GM18502 (cell line): ENCODE data around the gene SERTM1.

Experiments used
- ATAC-seq: cut with Tn5 transposase; IDR thresholded peaks from one replicate; pipeline ENCODE4 v1.9.1; 2021; ENCODE audit warnings: mild to moderate bottlenecking; ENCODE audit not compliant: unreplicated experiment, poor library complexity

Gene SERTM1

DNA sequence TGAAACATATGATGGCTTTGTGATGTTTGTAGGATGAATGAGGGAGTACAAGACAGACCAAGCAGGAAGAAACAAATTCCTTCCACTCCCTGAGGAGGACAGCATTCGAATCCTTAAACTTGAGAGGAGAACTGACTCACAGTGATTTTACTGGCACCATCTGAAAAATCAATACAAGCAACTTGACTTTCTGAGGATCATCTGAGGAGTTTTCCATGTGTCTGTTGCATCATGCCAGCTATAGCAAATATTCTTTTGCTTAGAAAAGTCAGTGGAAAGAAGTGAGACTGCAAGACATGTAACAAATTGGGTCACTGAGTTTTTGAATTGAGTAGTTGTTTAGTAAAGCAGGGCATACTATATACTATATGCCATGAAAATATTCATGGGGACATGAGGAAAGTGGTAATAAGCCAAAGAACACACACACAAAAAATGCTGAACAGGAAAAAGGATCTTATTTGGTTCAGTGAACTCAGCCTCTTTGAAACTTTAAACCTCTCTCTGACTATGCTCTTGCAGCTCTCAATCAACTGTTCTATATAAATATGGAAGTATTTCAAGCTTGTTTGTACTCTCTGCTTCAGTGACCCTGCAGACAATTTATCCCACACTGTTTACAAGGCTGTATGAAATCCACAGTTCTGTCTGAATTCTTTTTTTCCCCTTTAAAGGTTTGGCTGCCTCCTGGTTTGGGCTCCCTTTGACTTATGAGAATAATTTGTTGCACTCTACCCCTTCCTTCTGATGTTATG, 35.5 kb downstream of the SERTM1 start:
- no peak for ATAC-seq

DNA sequence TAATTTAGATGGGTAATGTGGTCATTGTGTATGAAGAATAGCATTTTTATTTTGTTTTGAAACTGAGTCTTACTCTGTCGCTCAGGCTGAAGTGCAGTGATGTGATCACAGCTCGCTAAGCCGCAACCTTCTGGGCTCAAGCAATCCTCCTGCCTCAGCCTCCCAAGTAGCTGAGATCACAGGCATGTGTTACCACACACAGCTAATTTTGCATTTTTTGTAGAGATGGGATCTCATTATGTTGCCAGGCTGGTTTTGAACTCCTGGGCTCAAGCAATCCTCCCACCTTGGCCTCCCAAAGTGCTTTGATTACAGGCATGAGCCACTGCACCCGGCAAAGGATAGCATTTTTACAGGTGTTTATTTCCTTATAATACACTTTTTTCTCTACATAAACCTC, 36.6 kb downstream of the SERTM1 start:
- ATAC-seq, result no peak

DNA sequence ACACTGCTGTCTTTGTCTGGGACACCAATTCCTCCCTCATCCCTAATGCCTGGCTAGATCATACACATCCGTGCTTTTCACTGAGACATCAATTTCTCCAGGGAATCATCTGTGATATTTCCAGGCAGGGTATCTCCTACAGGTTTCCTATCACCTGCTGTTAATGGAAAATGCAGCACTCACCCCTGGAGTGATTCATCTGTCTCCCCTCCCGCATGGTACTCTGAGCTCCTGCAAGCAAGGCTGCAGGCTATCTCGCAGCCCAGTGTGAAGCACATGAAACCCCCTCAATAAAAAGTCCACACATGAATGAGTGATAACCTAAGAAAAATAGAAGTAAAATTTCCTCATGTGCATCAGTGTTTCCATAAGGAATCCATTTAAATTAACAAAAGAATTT, 38.5 kb downstream of the SERTM1 start:
- no peak for ATAC-seq

GRCh38 chr13:36712770-36713169, 39.0 kb downstream of the SERTM1 start:
- no peak for ATAC-seq

DNA sequence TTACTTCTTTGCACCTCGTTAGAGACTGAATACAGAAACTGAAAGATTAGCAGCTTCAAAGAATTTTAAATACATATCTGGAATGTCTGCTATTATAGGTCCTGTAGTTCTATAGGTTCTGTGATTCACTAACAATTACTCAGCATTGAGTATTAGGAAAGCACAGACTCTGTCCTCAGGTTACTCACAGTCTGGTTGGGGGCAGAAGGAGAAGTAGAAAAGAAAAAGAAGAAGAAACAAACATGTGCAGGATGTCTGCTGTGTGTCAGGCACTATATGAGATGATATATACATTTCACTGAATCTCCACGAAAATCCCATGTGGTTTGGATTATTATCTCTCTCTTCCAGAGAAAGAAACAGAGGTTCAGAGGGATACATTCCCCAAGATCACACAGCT, 40.1 kb downstream of the SERTM1 start:
- no peak for ATAC-seq

- ATAC-seq, result no peak
These were observed 42.0 kb downstream of the SERTM1 start for GRCh38 chr13:36715841-36716240.

DNA sequence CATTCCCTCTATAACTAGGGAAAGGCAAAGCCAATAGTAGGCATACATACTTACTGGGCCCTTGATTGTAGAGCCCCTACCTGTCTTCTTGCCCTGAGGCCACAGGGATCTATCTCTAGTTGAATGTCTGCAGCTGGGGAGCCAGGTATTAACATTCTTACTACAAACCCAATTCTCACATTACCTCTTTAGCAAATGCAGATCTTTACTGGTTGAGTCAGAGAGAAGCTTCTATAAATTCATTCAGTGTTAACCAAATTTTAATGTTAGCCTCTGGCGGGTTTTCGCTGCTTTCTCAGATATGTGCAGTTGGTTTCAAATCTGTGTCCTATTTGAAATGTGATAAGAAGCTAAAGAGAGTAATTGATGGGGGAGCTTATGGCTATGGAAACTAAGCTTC, 43.2 kb downstream of the SERTM1 start:
- no peak for ATAC-seq

DNA sequence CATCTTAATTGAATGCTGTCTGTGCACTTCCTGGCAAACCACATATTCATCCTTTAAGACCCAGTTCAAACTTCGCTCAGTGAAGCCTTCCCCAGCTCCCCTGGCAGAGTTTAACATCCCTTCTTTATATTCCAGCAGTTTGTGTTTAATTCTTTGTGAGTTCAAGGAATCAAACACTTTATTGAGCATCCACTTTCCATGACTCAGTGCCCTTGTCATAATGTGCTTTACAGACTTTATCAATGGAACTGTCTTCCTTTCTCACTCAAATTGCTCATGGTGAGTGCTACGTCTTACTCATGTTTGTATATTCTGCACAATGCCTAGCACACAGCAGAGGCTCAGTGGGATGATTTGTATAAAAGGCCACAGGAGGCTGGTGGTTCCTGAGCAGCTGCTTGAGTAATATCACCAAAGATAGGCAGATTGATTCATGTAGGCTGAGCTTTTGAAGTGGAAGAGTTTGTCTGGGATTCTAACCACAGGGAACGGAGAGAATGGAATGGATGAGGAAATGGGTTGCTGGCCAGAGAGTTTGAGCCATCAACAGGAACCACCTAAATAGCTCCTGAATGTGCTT, 44.2 kb downstream of the SERTM1 start:
- ATAC-seq, result no peak

DNA sequence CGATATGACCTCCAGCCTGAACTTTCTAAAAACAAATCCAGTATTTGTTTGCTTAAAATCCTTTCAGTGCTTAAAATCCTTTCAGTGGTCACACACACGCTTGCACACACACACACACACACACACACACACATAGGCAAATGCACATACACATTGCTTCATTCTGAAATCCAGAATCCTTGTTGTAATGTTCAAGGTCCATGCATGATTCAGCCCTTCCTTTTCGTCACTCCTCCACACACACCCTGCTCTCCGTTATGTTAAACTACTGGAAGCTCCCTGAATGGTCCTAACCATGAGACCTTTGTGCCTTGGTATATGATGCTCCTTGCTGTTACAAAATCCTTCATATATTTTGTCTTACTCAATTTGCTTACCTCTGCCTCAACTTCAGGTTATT, 44.9 kb downstream of the SERTM1 start:
- no peak for ATAC-seq

GRCh38 chr13:36724141-36724540, 50.3 kb downstream of the SERTM1 start:
- no peak for ATAC-seq

- ATAC-seq, result no peak
These were observed 52.1 kb downstream of the SERTM1 start for GRCh38 chr13:36725936-36726335.

DNA sequence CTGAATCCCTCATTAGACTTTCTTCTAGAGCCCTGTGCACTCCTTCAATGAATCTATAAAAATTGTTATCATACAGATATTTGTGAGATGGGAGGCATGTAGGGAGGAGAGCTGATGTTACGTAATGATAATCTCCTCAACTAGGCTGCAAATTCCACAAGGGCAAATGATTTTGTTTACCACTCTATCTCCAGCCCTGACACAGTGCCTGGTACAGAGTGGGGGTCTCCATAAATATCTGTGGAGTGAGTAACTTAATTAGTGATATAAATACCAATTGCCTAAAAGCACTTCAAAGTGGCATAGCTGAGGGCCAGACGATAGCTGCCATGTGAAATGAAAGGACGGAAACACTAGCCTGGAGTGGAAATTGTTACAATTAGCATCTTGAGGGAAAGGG, 54.2 kb downstream of the SERTM1 start:
- no peak for ATAC-seq

DNA sequence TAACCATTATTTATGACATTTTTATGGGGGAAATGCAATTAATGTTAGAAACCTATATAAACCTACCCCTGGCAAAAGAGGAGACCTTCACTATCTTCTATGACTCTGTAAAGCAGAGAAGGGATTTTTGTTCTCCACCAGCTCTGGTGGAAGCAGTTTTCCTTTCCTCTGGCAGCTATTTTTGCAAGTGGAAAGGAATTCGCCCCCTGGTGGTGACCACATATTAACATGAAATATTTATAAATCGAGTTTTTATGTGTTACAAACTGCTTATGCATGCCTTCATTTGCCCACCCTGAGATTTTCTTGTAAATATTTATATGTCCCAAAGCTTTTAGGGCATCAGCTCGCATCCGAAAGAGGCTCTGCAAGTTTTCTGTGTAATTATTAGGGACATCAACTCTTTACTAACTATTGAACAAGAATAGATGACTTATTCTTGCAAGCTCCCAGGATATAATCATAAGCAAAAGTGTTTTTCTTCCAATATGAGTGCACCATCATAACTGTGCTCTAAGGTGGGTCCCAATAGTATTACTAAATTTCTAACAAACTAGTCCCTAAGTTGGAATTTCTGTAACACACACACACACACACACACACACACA, 62.4 kb downstream of the SERTM1 start:
- no peak for ATAC-seq

DNA sequence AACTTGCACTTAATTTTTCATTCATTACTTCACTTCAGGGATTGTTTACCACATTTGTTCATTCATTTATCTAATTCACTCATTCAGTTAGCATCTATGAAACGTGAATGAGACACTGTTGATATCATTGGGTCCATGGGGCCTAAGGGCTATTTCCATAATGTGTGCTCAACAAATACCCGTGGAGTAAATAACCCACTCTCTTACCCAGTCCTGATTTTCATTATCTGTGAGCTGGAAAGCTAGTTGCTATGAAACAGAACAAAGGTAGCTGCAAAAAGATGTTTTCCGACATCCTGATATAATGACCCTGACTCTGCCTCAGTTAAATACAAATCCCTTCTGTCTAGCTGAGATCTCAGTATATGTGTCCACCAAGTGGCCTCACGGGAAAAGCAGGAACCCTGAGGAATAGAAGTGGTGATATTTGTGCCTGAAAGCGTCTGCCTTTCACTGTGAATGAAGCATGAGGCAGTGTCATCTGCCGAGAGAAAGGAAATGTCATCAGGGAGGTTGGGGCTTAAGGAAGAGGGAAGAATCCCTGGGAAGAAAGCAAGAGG, 63.8 kb downstream of the SERTM1 start:
- ATAC-seq, result no peak

GRCh38 chr13:36745436-36745835, 71.6 kb downstream of the SERTM1 start:
- no peak for ATAC-seq

DNA sequence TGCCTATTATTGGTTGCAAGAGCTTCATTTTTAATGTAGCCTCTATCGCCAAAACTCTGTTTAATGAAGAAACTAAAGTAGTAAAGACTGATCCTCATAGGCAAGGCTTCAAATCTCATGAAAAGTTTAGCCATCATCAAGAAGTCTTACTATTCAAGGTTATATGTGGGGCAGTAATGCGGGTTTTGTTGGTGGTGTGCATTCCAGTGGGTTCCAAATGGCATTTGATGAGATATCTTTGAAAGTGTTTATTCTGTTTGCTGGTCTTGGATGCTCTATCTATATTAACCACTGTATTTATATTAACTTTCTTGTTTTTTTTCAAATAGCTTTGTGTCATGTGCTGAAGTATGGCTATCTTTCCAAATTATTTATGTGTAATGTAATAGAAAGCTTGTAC, 72.2 kb downstream of the SERTM1 start:
- ATAC-seq, result no peak
